ENCODE results near the gene FLYWCH2.

The FLYWCH2 gene

GRCh38 chr16:2852731-2853507 is 30.1 kb upstream of the FLYWCH2 start:
- no peak overlapping the region for H3K9ac ChIP-seq (ENCODE audit: low read length)

DNA sequence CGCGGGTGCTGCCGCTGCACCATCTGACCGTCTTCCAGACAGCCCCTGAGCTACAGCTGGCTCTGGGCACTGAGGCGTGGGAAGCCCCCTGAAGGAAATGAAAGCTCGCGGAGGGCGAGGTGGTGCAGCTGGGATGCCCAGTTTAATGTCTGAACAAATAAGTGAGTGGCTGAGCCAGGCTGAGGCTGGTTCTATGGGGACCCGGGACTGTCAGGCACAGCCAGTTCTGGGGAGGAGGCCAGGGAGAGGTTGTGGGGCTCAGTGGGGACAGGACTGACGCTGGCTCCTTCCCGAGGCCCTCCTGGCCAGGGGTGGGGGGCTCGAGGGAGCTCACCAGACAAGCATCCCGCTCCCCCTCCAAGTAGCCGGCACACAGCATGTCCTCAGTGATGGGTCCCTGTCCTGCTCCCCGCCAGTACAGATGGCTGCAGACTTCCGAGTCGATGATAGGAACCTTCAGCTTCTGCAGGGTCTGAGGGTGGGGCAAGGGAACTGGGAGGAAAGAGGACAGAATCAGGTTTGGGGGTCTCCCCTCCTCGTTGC is 29.4 kb upstream of the FLYWCH2 start:
- H3K27me3 ChIP-seq (ENCODE audit: insufficient read depth, low read length, poor library complexity), result no peaks in the 10 kb centered on the region

More at GRCh38 chr16:2852731-2853507, 30.1 kb upstream of the FLYWCH2 start:
- Histone ChIP-seq H3K4me2 (ENCODE audit: low read length) (no peak overlapping the region), H4K5ac (ENCODE audit: low read length) (no peak overlapping the region), H3K18ac (ENCODE audit: low read length) (no peak overlapping the region), H3K56ac (ENCODE audit: low read length) (no peak overlapping the region), H2AK5ac (ENCODE audit: low read length) (no peak overlapping the region), H3K23ac (ENCODE audit: low read length) (no peak overlapping the region), H3K27ac (ENCODE audit: low read depth, low read length) (no peak overlapping the region), H3K27me3 (ENCODE audit: insufficient read depth, low read length, poor library complexity) (no peaks in the 10 kb centered on the region), H4K8ac (ENCODE audit: low read depth, low read length) (no peak overlapping the region), H2BK15ac (replicated peaks; ENCODE audit: low read depth) (no peak overlapping the region), H3K4me1 (ENCODE audit: control insufficient read depth, low read depth, low read length) (no peaks in the 10 kb centered on the region), H2BK120ac (ENCODE audit: low read depth, low read length) (no peak overlapping the region), H3K79me2 (ENCODE audit: control insufficient read depth, insufficient read depth, low read length) (no peaks in the 10 kb centered on the region), H3K79me1 (ENCODE audit: low read length) (no peaks in the 10 kb centered on the region), H2BK5ac (ENCODE audit: low read length) (no peak overlapping the region), H3K4ac (ENCODE audit: low read depth, low read length) (no peak overlapping the region), H3K4me3 (ENCODE audit: low read length) (no peak overlapping the region), H3K36me3 (ENCODE audit: control insufficient read depth, insufficient read depth, low read length) (no peaks in the 10 kb centered on the region)
- no CpG with 5 or more reads among the region's 56 CpGs for WGBS (ENCODE audit: extremely low coverage, insufficient coverage, low lambda C conversion rate)
- no peak for DNase-seq

DNA sequence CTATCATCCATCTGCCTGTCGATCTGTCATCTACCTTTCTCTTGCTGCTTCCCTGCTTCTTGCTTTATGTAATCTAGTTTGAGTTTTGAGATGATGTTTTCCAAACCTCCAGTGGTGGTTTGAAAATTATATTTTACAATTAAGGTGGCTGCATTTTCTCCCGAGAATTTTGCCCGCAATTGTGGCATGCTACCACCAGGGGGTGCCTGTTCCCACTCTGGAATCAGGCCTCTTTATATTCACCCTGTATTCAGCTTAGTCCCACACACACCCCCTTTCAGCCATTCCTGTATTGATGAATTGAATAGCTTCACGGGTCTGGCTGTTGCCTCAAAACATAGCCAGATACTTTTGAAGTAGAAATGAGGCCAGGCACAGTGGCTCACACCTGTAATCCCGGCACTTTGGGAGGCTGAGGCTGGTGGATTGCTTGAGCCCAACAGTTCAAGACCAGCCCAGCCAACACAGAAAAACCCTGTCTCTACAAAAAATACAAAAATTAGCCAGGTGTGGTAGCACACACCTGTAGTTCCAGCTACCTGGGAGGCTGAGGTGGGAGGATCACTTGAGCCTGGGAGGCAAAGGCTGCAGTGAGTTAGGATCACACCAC is 28.2 kb upstream of the FLYWCH2 start:
- Histone ChIP-seq H3K4me1 (ENCODE audit: control insufficient read depth, low read depth, low read length) (no peaks in the 10 kb centered on the region), H3K23ac (ENCODE audit: low read length) (no peak overlapping the region), H4K5ac (ENCODE audit: low read length) (no peak overlapping the region), H3K79me2 (ENCODE audit: control insufficient read depth, insufficient read depth, low read length) (no peaks in the 10 kb centered on the region), H3K56ac (ENCODE audit: low read length) (no peak overlapping the region), H3K4me2 (ENCODE audit: low read length) (no peak overlapping the region), H3K79me1 (ENCODE audit: low read length) (no peaks in the 10 kb centered on the region), H3K36me3 (ENCODE audit: control insufficient read depth, insufficient read depth, low read length) (no peaks in the 10 kb centered on the region), H4K8ac (ENCODE audit: low read depth, low read length) (no peak overlapping the region), H2BK5ac (ENCODE audit: low read length) (no peak overlapping the region), H3K18ac (ENCODE audit: low read length) (no peak overlapping the region), H3K4ac (ENCODE audit: low read depth, low read length) (no peak overlapping the region), H2AK5ac (ENCODE audit: low read length) (no peak overlapping the region), H2BK120ac (ENCODE audit: low read depth, low read length) (no peak overlapping the region), H3K27ac (ENCODE audit: low read depth, low read length) (no peak overlapping the region), H2BK15ac (replicated peaks; ENCODE audit: low read depth) (no peak overlapping the region), H3K27me3 (ENCODE audit: insufficient read depth, low read length, poor library complexity) (no peaks in the 10 kb centered on the region), H3K9ac (ENCODE audit: low read length) (no peak overlapping the region), H3K4me3 (ENCODE audit: low read length) (no peak overlapping the region)
- no CpG with 5 or more reads among the region's 5 CpGs for WGBS (ENCODE audit: extremely low coverage, insufficient coverage, low lambda C conversion rate)
- DNase-seq, result no peak

More for the DNA sequence above, 29.4 kb upstream of the FLYWCH2 start:
- H4K8ac ChIP-seq (ENCODE audit: low read depth, low read length), result no peak overlapping the region
- H2BK120ac ChIP-seq (ENCODE audit: low read depth, low read length), result no peak overlapping the region
- H2BK5ac ChIP-seq (ENCODE audit: low read length), result no peak overlapping the region
- no peak overlapping the region for H3K9ac ChIP-seq (ENCODE audit: low read length)
- H4K5ac ChIP-seq (ENCODE audit: low read length), result no peak overlapping the region
- no peak overlapping the region for H3K27ac ChIP-seq (ENCODE audit: low read depth, low read length)
- H3K79me2 ChIP-seq (ENCODE audit: control insufficient read depth, insufficient read depth, low read length), result no peaks in the 10 kb centered on the region
- no peaks in the 10 kb centered on the region for H3K36me3 ChIP-seq (ENCODE audit: control insufficient read depth, insufficient read depth, low read length)
- no peak overlapping the region for H3K4ac ChIP-seq (ENCODE audit: low read depth, low read length)
- H3K23ac ChIP-seq (ENCODE audit: low read length), result no peak overlapping the region
- H3K4me1 ChIP-seq (ENCODE audit: control insufficient read depth, low read depth, low read length), result no peaks in the 10 kb centered on the region
- H3K56ac ChIP-seq (ENCODE audit: low read length), result no peak overlapping the region
- no CpG with 5 or more reads among the region's 18 CpGs for WGBS (ENCODE audit: extremely low coverage, insufficient coverage, low lambda C conversion rate)
- no peak overlapping the region for H3K18ac ChIP-seq (ENCODE audit: low read length)
- no peak overlapping the region for H3K4me2 ChIP-seq (ENCODE audit: low read length)
- H2AK5ac ChIP-seq (ENCODE audit: low read length), result no peak overlapping the region
- H3K4me3 ChIP-seq (ENCODE audit: low read length), result no peak overlapping the region
- no peak overlapping the region for H2BK15ac ChIP-seq (replicated peaks; ENCODE audit: low read depth)
- H3K79me1 ChIP-seq (ENCODE audit: low read length), result no peaks in the 10 kb centered on the region
- no peak for DNase-seq

DNA sequence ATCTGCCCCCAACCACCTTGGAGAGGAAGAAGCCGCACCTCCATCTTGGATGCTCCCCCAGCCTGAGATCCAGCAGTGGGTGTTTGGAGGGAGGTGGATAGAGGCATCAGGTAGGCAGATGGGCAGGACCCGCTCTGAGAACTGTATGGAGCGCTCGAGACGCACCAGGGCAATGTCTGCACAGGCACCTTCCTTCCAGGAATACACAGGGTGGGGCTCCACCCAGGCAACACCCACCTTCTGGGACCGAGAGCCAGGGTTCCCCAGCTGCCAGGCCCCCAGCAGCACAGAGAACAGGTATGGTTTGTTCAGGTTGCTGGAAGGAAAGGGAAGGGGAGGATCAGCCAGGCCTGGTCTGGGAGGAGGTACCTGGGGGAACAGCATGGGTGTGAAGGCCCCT is 27.5 kb upstream of the FLYWCH2 start:
- no peak overlapping the region for H3K4me2 ChIP-seq (ENCODE audit: low read length)
- no peaks in the 10 kb centered on the region for H3K27me3 ChIP-seq (ENCODE audit: insufficient read depth, low read length, poor library complexity)
- WGBS (ENCODE audit: extremely low coverage, insufficient coverage, low lambda C conversion rate), result no CpG with 5 or more reads among the region's 6 CpGs
- no peak overlapping the region for H3K4ac ChIP-seq (ENCODE audit: low read depth, low read length)
- no peaks in the 10 kb centered on the region for H3K36me3 ChIP-seq (ENCODE audit: control insufficient read depth, insufficient read depth, low read length)
- H3K27ac ChIP-seq (ENCODE audit: low read depth, low read length), result no peak overlapping the region
- no peak overlapping the region for H2BK120ac ChIP-seq (ENCODE audit: low read depth, low read length)
- no peak overlapping the region for H2BK15ac ChIP-seq (replicated peaks; ENCODE audit: low read depth)
- no peak overlapping the region for H2AK5ac ChIP-seq (ENCODE audit: low read length)
- H2BK5ac ChIP-seq (ENCODE audit: low read length), result no peak overlapping the region
- H3K79me1 ChIP-seq (ENCODE audit: low read length), result no peaks in the 10 kb centered on the region
- no peak overlapping the region for H3K56ac ChIP-seq (ENCODE audit: low read length)
- no peak overlapping the region for H3K4me3 ChIP-seq (ENCODE audit: low read length)
- no peak overlapping the region for H4K8ac ChIP-seq (ENCODE audit: low read depth, low read length)
- no peaks in the 10 kb centered on the region for H3K79me2 ChIP-seq (ENCODE audit: control insufficient read depth, insufficient read depth, low read length)
- no peak overlapping the region for H3K23ac ChIP-seq (ENCODE audit: low read length)
- no peak for DNase-seq
- H3K18ac ChIP-seq (ENCODE audit: low read length), result no peak overlapping the region
- no peak overlapping the region for H4K5ac ChIP-seq (ENCODE audit: low read length)
- H3K4me1 ChIP-seq (ENCODE audit: control insufficient read depth, low read depth, low read length), result no peaks in the 10 kb centered on the region
- no peak overlapping the region for H3K9ac ChIP-seq (ENCODE audit: low read length)

- H3K79me2 ChIP-seq (ENCODE audit: control insufficient read depth, insufficient read depth, low read length), result no peaks in the 10 kb centered on the region
- peak; percentile 40 for DNase-seq
- H4K8ac ChIP-seq (ENCODE audit: low read depth, low read length), result no peak overlapping the region
- no peak overlapping the region for H3K4ac ChIP-seq (ENCODE audit: low read depth, low read length)
- H3K36me3 ChIP-seq (ENCODE audit: control insufficient read depth, insufficient read depth, low read length), result no peaks in the 10 kb centered on the region
- no peak overlapping the region for H2BK120ac ChIP-seq (ENCODE audit: low read depth, low read length)
- H3K9ac ChIP-seq (ENCODE audit: low read length), result no peak overlapping the region
- no peak overlapping the region for H2AK5ac ChIP-seq (ENCODE audit: low read length)
- no peak overlapping the region for H3K23ac ChIP-seq (ENCODE audit: low read length)
- H3K27me3 ChIP-seq (ENCODE audit: insufficient read depth, low read length, poor library complexity), result no peaks in the 10 kb centered on the region
- H3K4me2 ChIP-seq (ENCODE audit: low read length), result no peak overlapping the region
- no peaks in the 10 kb centered on the region for H3K4me1 ChIP-seq (ENCODE audit: control insufficient read depth, low read depth, low read length)
- no peaks in the 10 kb centered on the region for H3K79me1 ChIP-seq (ENCODE audit: low read length)
- no CpG with 5 or more reads among the region's 14 CpGs for WGBS (ENCODE audit: extremely low coverage, insufficient coverage, low lambda C conversion rate)
- H3K27ac ChIP-seq (ENCODE audit: low read depth, low read length), result no peak overlapping the region
- H4K5ac ChIP-seq (ENCODE audit: low read length), result no peak overlapping the region
- no peak overlapping the region for H3K4me3 ChIP-seq (ENCODE audit: low read length)
- H2BK15ac ChIP-seq (replicated peaks; ENCODE audit: low read depth), result no peak overlapping the region
- no peak overlapping the region for H3K18ac ChIP-seq (ENCODE audit: low read length)
- H2BK5ac ChIP-seq (ENCODE audit: low read length), result no peak overlapping the region
- H3K56ac ChIP-seq (ENCODE audit: low read length), result no peak overlapping the region
Measured at GRCh38 chr16:2856061-2856670, 26.8 kb upstream of the FLYWCH2 start.
